ENCODE results near the gene LANCL2.

- TF ChIP-seq, protein P1, sequence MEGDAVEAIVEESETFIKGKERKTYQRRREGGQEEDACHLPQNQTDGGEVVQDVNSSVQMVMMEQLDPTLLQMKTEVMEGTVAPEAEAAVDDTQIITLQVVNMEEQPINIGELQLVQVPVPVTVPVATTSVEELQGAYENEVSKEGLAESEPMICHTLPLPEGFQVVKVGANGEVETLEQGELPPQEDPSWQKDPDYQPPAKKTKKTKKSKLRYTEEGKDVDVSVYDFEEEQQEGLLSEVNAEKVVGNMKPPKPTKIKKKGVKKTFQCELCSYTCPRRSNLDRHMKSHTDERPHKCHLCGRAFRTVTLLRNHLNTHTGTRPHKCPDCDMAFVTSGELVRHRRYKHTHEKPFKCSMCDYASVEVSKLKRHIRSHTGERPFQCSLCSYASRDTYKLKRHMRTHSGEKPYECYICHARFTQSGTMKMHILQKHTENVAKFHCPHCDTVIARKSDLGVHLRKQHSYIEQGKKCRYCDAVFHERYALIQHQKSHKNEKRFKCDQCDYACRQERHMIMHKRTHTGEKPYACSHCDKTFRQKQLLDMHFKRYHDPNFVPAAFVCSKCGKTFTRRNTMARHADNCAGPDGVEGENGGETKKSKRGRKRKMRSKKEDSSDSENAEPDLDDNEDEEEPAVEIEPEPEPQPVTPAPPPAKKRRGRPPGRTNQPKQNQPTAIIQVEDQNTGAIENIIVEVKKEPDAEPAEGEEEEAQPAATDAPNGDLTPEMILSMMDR (conservative IDR thresholded peaks at IDR 0.05; ENCODE audit: low read depth, low read length): no peak
- TF ChIP-seq MAFK (IDR thresholded peaks at IDR 0.05; ENCODE audit: low read depth, low read length) (no peak), ELK1 (IDR thresholded peaks at IDR 0.05; ENCODE audit: borderline replicate concordance, low read depth, low read length) (no peak), RAD21 (IDR thresholded peaks at IDR 0.05; ENCODE audit: low read length) (no peak), POLR2A (IDR thresholded peaks at IDR 0.05; ENCODE audit: low read depth, low read length) (no peak), RCOR1 (IDR thresholded peaks at IDR 0.05; ENCODE audit: insufficient replicate concordance, low read length) (no peak), MAZ (IDR thresholded peaks at IDR 0.05; ENCODE audit: borderline replicate concordance, low read depth, low read length) (no peak), RFX5 (IDR thresholded peaks at IDR 0.05; ENCODE audit: low read depth, low read length) (no peak), BHLHE40 (IDR thresholded peaks at IDR 0.05; ENCODE audit: low read depth, low read length) (no peak), USF2 (IDR thresholded peaks at IDR 0.05; ENCODE audit: low read depth, low read length) (no peak), CEBPB (IDR thresholded peaks at IDR 0.05; ENCODE audit: low read depth, low read length) (no peak)
Observed at GRCh38 chr7:55387062-55387965, 22.2 kb downstream of the LANCL2 start.

Measured in IMR-90 (cell line).